ENCODE results near the gene NPTXR. TPM values are rescaled to one million over a fixed set of nuclear protein-coding genes. Genes with fewer than 3 reads are reported as not detected.

Gene NPTXR
- total RNA-seq, 2 donors from 2014 or later, result 2.1 to 2.5 TPM

GRCh38 chr22:38862375-38863329 lies 18.8 kb upstream of the NPTXR start:
- no peak overlapping the region for H3K4me3 Mint-ChIP-seq
- Histone ChIP-seq H3K4me1 (ENCODE audit: control insufficient read depth, insufficient read depth, low read length) (no peaks in the 10 kb centered on the region), H3K27ac (ENCODE audit: low read depth, low read length) (no peak overlapping the region), H3K9ac (ENCODE audit: extremely low read depth, low read length, poor library complexity, severe bottlenecking) (no peak overlapping the region), H3K36me3 (ENCODE audit: control insufficient read depth, insufficient read depth, low read length) (peaks cover 5% of the 10 kb centered on the region), H3K27me3 (ENCODE audit: control insufficient read depth, insufficient read depth, low read length, poor library complexity, severe bottlenecking) (no peaks in the 10 kb centered on the region), H3K9me3 (ENCODE audit: control insufficient read depth, low read length) (no peaks in the 10 kb centered on the region), H3K4me3 (ENCODE audit: low read length) (no peak overlapping the region)
- no peaks in the 10 kb centered on the region for H3K9me3 Mint-ChIP-seq
- WGBS, 2 experiments (ENCODE audit: insufficient coverage in 1 of 2, insufficient read length in 1 of 2), result 86 to 90% methylated on average over 3 to 13 of the region's 14 CpGs
- no peak overlapping the region for H3K27ac Mint-ChIP-seq
- H3K4me1 Mint-ChIP-seq, result peaks cover 10% of the 10 kb centered on the region
- H3K36me3 Mint-ChIP-seq (ENCODE audit: low read depth), result no peaks in the 10 kb centered on the region
- TF ChIP-seq CTCF (conservative IDR thresholded peaks at IDR 0.05), result no peak
- DNase-seq, result peak; percentile 61
- peaks cover 10% of the 10 kb centered on the region for H3K27me3 Mint-ChIP-seq (ENCODE audit: insufficient read depth)

- Mint-ChIP-seq H3K36me3 (ENCODE audit: low read depth) (no peaks in the 10 kb centered on the region), H3K4me3 (no peak overlapping the region), H3K27ac (no peak overlapping the region), H3K9me3 (no peaks in the 10 kb centered on the region), H3K4me1 (peaks cover 13% of the 10 kb centered on the region), H3K27me3 (ENCODE audit: insufficient read depth) (peaks cover 4% of the 10 kb centered on the region)
- Histone ChIP-seq H3K27ac (ENCODE audit: low read depth, low read length) (no peak overlapping the region), H3K27me3 (ENCODE audit: control insufficient read depth, insufficient read depth, low read length, poor library complexity, severe bottlenecking) (no peaks in the 10 kb centered on the region), H3K4me3 (ENCODE audit: low read length) (no peak overlapping the region), H3K36me3 (ENCODE audit: control insufficient read depth, insufficient read depth, low read length) (no peaks in the 10 kb centered on the region), H3K4me1 (ENCODE audit: control insufficient read depth, insufficient read depth, low read length) (no peaks in the 10 kb centered on the region), H3K9me3 (ENCODE audit: control insufficient read depth, low read length) (no peaks in the 10 kb centered on the region), H3K9ac (ENCODE audit: extremely low read depth, low read length, poor library complexity, severe bottlenecking) (no peak overlapping the region)
- DNase-seq, result no peak
- WGBS, 2 experiments (ENCODE audit: insufficient coverage in 1 of 2, insufficient read length in 1 of 2), result 64 to 68% methylated on average over 10 to 11 of the region's 12 CpGs
- peak; percentile 6 for TF ChIP-seq CTCF (conservative IDR thresholded peaks at IDR 0.05)
These were observed 18.1 kb upstream of the NPTXR start for GRCh38 chr22:38861927-38862326.

GRCh38 chr22:38861170-38861876 lies 17.5 kb upstream of the NPTXR start:
- no peaks in the 10 kb centered on the region for H3K27me3 ChIP-seq (ENCODE audit: control insufficient read depth, insufficient read depth, low read length, poor library complexity, severe bottlenecking)
- DNase-seq, result no peak
- no peak overlapping the region for H3K27ac ChIP-seq (ENCODE audit: low read depth, low read length)
- H3K9ac ChIP-seq (ENCODE audit: extremely low read depth, low read length, poor library complexity, severe bottlenecking), result no peak overlapping the region
- no peak overlapping the region for H3K27ac Mint-ChIP-seq
- H3K4me1 ChIP-seq (ENCODE audit: control insufficient read depth, insufficient read depth, low read length), result no peaks in the 10 kb centered on the region
- H3K27me3 Mint-ChIP-seq (ENCODE audit: insufficient read depth), result peaks cover 4% of the 10 kb centered on the region
- H3K36me3 ChIP-seq (ENCODE audit: control insufficient read depth, insufficient read depth, low read length), result no peaks in the 10 kb centered on the region
- H3K4me3 ChIP-seq (ENCODE audit: low read length), result no peak overlapping the region
- no peaks in the 10 kb centered on the region for H3K9me3 ChIP-seq (ENCODE audit: control insufficient read depth, low read length)
- H3K4me3 Mint-ChIP-seq, result no peak overlapping the region
- WGBS, 2 experiments (ENCODE audit: insufficient coverage in 1 of 2, insufficient read length in 1 of 2), result 30 to 44% methylated on average over 2 to 10 of the region's 13 CpGs
- H3K9me3 Mint-ChIP-seq, result no peaks in the 10 kb centered on the region
- no peaks in the 10 kb centered on the region for H3K36me3 Mint-ChIP-seq (ENCODE audit: low read depth)
- peak; percentile 55 for TF ChIP-seq CTCF (conservative IDR thresholded peaks at IDR 0.05)
- H3K4me1 Mint-ChIP-seq, result peaks cover 13% of the 10 kb centered on the region

Measured in endodermal cell (in vitro differentiated cells).